ENCODE data around the gene NALCN. TPM values are rescaled to one million over a fixed set of nuclear protein-coding genes. Genes with fewer than 3 reads are reported as not detected.

NALCN gene
- total and polyA plus RNA-seq, 10 of the 15 experiments (the other 5 are each of a cell fraction or from before 2014, with no cell fraction given) = under 0.01 TPM; not detected in 9

DNA sequence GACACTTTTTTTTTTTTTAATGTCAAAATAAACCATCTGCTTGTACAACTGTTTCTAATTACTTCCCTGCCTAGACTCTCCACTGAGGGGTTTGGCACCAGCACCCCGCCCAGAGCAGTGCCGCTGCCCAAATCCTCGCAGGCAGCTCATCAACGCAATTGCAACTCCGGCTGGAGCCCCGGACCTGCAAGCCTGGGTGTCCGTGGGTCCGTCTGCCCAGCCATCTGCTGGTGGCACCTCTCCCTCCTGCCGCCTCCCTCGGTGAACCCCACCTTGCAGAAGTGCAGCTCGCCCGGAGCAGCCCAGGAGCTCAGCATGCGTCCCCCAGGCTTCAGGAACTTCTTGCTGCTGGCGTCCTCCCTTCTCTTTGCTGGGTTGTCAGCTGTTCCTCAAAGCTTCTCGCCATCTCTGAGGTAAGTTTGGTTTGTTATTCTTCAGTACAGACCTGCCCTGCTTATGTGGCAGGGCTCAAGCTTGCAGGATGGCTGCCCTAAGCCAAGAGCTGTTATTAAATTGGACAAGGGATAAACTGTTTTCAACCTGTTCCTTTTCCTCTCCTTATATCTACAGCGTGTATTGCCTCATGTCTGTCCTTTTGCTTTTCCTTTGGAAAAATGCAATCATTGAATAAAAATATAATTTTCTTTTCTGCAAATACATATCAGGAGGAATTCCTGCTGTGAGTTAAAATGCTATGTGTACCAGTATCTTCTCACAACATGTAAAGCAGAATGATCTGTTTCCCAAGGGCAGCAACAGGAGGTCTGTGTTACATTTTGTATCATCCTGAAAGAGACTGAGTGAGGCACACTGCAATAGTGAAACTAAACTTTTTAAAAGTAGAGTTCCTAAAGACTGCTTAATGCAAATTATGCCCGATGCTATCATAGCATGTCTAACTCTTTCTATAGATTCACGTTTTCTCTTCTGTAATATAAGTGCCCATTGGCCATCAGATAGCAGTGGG, 36.5 kb upstream of the NALCN start, which contains the start of gene ITGBL1 (continued):
- TF ChIP-seq, protein P1, sequence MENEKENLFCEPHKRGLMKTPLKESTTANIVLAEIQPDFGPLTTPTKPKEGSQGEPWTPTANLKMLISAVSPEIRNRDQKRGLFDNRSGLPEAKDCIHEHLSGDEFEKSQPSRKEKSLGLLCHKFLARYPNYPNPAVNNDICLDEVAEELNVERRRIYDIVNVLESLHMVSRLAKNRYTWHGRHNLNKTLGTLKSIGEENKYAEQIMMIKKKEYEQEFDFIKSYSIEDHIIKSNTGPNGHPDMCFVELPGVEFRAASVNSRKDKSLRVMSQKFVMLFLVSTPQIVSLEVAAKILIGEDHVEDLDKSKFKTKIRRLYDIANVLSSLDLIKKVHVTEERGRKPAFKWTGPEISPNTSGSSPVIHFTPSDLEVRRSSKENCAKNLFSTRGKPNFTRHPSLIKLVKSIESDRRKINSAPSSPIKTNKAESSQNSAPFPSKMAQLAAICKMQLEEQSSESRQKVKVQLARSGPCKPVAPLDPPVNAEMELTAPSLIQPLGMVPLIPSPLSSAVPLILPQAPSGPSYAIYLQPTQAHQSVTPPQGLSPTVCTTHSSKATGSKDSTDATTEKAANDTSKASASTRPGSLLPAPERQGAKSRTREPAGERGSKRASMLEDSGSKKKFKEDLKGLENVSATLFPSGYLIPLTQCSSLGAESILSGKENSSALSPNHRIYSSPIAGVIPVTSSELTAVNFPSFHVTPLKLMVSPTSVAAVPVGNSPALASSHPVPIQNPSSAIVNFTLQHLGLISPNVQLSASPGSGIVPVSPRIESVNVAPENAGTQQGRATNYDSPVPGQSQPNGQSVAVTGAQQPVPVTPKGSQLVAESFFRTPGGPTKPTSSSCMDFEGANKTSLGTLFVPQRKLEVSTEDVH (IDR thresholded peaks at IDR 0.05; ENCODE audit: low read depth, partially characterized antibody) = no peak
- TF ChIP-seq ZNF622 (IDR thresholded peaks at IDR 0.05) = no peak

GRCh38 chr13:101451641-101452040, 35.3 kb upstream of the NALCN start:
- no peak overlapping the region for H3K4me2 ChIP-seq (ENCODE audit: control insufficient read depth, insufficient read depth)
- SMC1A ChIA-PET (ENCODE audit: uncharacterized antibody, unreplicated experiment) = no interaction called here
- FAIRE-seq = no peak
- TF ChIP-seq, protein P2, sequence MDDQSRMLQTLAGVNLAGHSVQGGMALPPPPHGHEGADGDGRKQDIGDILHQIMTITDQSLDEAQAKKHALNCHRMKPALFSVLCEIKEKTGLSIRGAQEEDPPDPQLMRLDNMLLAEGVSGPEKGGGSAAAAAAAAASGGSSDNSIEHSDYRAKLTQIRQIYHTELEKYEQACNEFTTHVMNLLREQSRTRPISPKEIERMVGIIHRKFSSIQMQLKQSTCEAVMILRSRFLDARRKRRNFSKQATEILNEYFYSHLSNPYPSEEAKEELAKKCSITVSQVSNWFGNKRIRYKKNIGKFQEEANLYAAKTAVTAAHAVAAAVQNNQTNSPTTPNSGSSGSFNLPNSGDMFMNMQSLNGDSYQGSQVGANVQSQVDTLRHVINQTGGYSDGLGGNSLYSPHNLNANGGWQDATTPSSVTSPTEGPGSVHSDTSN (IDR thresholded peaks at IDR 0.05; ENCODE audit: insufficient replicate concordance, low read depth, low read length) = no peak
- TF ChIP-seq MTA3 (IDR thresholded peaks at IDR 0.05; ENCODE audit: borderline replicate concordance, low read length) (no peak), CTCF (IDR thresholded peaks at IDR 0.05 in 2 of 3, conservative IDR thresholded peaks at IDR 0.05 in 1 of 3; ENCODE audit: control insufficient read depth in 2 of 3, extremely low read depth in 1 of 3, insufficient read depth in 1 of 3, low read depth in 3 of 3, low read length in 3 of 3) (no peak), TARDBP (IDR thresholded peaks at IDR 0.05; ENCODE audit: borderline replicate concordance) (no peak), EZH2 (IDR thresholded peaks at IDR 0.05; ENCODE audit: borderline replicate concordance, control insufficient read depth, low read depth, low read length) (no peak), SMC3 (IDR thresholded peaks at IDR 0.05; ENCODE audit: borderline replicate concordance, low read length) (no peak)
- TF ChIP-seq, protein P3, sequence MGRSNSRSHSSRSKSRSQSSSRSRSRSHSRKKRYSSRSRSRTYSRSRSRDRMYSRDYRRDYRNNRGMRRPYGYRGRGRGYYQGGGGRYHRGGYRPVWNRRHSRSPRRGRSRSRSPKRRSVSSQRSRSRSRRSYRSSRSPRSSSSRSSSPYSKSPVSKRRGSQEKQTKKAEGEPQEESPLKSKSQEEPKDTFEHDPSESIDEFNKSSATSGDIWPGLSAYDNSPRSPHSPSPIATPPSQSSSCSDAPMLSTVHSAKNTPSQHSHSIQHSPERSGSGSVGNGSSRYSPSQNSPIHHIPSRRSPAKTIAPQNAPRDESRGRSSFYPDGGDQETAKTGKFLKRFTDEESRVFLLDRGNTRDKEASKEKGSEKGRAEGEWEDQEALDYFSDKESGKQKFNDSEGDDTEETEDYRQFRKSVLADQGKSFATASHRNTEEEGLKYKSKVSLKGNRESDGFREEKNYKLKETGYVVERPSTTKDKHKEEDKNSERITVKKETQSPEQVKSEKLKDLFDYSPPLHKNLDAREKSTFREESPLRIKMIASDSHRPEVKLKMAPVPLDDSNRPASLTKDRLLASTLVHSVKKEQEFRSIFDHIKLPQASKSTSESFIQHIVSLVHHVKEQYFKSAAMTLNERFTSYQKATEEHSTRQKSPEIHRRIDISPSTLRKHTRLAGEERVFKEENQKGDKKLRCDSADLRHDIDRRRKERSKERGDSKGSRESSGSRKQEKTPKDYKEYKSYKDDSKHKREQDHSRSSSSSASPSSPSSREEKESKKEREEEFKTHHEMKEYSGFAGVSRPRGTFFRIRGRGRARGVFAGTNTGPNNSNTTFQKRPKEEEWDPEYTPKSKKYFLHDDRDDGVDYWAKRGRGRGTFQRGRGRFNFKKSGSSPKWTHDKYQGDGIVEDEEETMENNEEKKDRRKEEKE (IDR thresholded peaks at IDR 0.05) = no peak
- TF ChIP-seq, protein P4, sequence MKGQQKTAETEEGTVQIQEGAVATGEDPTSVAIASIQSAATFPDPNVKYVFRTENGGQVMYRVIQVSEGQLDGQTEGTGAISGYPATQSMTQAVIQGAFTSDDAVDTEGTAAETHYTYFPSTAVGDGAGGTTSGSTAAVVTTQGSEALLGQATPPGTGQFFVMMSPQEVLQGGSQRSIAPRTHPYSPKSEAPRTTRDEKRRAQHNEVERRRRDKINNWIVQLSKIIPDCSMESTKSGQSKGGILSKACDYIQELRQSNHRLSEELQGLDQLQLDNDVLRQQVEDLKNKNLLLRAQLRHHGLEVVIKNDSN (IDR thresholded peaks at IDR 0.05; ENCODE audit: borderline replicate concordance, extremely low read length, insufficient read depth, low read depth, low read length) = no peak

More at GRCh38 chr13:101451641-101452040, 35.3 kb upstream of the NALCN start:
- no peaks in the 10 kb centered on the region for H3K79me2 ChIP-seq (ENCODE audit: control insufficient read depth, insufficient read depth, low read length)
- RAD21 ChIA-PET (ENCODE audit: unreplicated experiment) = no interaction called here
- DNase-seq (ENCODE audit: low read depth, low spot score) (no peak), ATAC-seq (no peak)
- H3K4me3 ChIP-seq = no peak overlapping the region
- no TSS peak for BruUV-seq (replicated peaks)
- CTCF ChIA-PET = no interaction called here
- H3K9ac ChIP-seq (ENCODE audit: control insufficient read depth, insufficient read depth, low read length) = no peak overlapping the region
- H3K36me3 ChIP-seq (ENCODE audit: control insufficient read depth in 2 of 2, insufficient read depth in 2 of 2, low read length in 1 of 2) = no peaks in the 10 kb centered on the region
- H3K9me3 ChIP-seq (replicated peaks; ENCODE audit: control insufficient read depth, insufficient read depth, low read length) = no peaks in the 10 kb centered on the region
- H3K27me3 ChIP-seq (replicated peaks in 1 of 2; ENCODE audit: control insufficient read depth in 2 of 2, insufficient read depth in 2 of 2, low read length in 1 of 2) = no peaks in the 10 kb centered on the region; a peak in 1 of 4 replicates
- in situ Hi-C loops (cut with MboI) (no loop called here), intact Hi-C loops (cut with micrococcal nuclease; ENCODE audit: unreplicated experiment) (no loop called here)
- no peak overlapping the region for H3K27ac ChIP-seq (ENCODE audit: control insufficient read depth, insufficient read depth)
- H3K4me1 ChIP-seq (ENCODE audit: control insufficient read depth, insufficient read depth, low read length) = no peaks in the 10 kb centered on the region
- H2AFZ ChIP-seq (ENCODE audit: control insufficient read depth, low read depth, low read length) = no peak overlapping the region
- POLR2A ChIA-PET = no interaction called here
- no peaks in the 10 kb centered on the region for H4K20me1 ChIP-seq (ENCODE audit: control insufficient read depth, insufficient read depth)
